NB4 (cell line): ENCODE measurements around the gene MRPL48.

Experiments used
- MYC ChIP-seq: IDR thresholded peaks from 2 replicates; pipeline ENCODE4 v1.6.1; 2011; ENCODE audit warnings: low read depth, low read length
- POLR2A ChIP-seq: IDR thresholded peaks from 2 replicates; pipeline ENCODE4 v1.6.1; 2011; ENCODE audit warnings: mild to moderate bottlenecking; ENCODE audit not compliant: insufficient read length; ENCODE audit errors: extremely low read depth
- TF ChIP-seq, protein P1 (sequence below): IDR thresholded peaks from one replicate; pipeline ENCODE4 v1.5.1; 2012; ENCODE audit warnings: low read depth, low read length

- TF ChIP-seq, protein P1, sequence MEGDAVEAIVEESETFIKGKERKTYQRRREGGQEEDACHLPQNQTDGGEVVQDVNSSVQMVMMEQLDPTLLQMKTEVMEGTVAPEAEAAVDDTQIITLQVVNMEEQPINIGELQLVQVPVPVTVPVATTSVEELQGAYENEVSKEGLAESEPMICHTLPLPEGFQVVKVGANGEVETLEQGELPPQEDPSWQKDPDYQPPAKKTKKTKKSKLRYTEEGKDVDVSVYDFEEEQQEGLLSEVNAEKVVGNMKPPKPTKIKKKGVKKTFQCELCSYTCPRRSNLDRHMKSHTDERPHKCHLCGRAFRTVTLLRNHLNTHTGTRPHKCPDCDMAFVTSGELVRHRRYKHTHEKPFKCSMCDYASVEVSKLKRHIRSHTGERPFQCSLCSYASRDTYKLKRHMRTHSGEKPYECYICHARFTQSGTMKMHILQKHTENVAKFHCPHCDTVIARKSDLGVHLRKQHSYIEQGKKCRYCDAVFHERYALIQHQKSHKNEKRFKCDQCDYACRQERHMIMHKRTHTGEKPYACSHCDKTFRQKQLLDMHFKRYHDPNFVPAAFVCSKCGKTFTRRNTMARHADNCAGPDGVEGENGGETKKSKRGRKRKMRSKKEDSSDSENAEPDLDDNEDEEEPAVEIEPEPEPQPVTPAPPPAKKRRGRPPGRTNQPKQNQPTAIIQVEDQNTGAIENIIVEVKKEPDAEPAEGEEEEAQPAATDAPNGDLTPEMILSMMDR, result no peak
- TF ChIP-seq POLR2A (no peak), MYC (no peak)
Observed at GRCh38 chr11:73792584-73792983, 4.9 kb downstream of the MRPL48 start.
